LNCaP clone FGC (cell line): ENCODE data around the gene TM4SF5.

Experiments
- DNase-seq: peaks from one replicate; pipeline ENCODE4 v3.0.0-alpha.2; 2011; ENCODE audit warnings: low read depth
- H3K4me3 ChIP-seq: 2 replicates; pipeline ENCODE4 v1.5.1; 2011; ENCODE audit warnings: mild to moderate bottlenecking, low read depth, low read length, control low read depth
- TF ChIP-seq, protein P1 (sequence below): IDR thresholded peaks from 2 replicates; pipeline ENCODE4 v1.5.1; 2012; ENCODE audit warnings: mild to moderate bottlenecking; ENCODE audit not compliant: control insufficient read depth, insufficient read depth; ENCODE audit errors: extremely low read depth

TM4SF5 gene

DNA sequence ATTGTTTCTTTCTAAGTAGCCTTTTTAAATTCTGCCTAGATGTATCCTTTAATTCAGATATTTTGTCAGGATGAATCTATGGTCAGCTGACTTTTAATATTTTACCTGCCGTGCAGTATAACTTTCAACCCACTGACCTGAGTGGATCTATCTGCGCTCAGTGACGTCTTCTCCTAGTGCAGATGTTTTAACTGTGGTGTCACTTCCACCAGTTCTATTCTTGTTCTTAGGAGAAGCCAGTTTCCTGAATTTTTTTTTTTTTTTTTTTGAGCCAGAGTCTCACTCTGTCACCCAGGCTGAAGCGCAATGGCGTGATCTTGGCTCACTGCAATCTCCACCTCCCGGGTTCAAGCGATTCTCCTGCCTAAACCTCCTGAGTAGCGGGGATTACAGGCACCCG is 5.0 kb upstream of the TM4SF5 start:
- H3K4me3 ChIP-seq: no peak overlapping the region
- no peak for DNase-seq
- TF ChIP-seq, protein P1, sequence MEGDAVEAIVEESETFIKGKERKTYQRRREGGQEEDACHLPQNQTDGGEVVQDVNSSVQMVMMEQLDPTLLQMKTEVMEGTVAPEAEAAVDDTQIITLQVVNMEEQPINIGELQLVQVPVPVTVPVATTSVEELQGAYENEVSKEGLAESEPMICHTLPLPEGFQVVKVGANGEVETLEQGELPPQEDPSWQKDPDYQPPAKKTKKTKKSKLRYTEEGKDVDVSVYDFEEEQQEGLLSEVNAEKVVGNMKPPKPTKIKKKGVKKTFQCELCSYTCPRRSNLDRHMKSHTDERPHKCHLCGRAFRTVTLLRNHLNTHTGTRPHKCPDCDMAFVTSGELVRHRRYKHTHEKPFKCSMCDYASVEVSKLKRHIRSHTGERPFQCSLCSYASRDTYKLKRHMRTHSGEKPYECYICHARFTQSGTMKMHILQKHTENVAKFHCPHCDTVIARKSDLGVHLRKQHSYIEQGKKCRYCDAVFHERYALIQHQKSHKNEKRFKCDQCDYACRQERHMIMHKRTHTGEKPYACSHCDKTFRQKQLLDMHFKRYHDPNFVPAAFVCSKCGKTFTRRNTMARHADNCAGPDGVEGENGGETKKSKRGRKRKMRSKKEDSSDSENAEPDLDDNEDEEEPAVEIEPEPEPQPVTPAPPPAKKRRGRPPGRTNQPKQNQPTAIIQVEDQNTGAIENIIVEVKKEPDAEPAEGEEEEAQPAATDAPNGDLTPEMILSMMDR: no peak

DNA sequence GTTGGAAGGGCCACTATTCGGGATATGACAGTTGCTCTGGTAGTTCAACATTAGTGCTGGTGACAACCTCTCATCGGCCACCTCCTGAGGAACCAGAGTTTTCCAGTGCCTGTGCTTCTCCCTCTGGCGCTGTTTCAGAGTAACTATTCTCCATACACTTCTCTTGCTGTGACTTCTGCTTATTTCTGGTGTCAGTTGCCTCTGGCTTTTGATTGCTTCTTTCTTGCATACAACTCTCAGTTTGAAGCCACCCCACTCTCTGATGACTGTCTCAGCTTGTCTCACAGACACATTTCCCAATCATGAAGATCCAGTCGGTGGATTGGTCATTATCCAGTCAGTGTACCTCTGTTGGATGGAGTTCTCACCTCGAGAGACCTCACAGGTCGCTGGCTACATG is 3.4 kb upstream of the TM4SF5 start:
- DNase-seq: no peak
- H3K4me3 ChIP-seq: no peak overlapping the region
- TF ChIP-seq, protein P1: no peak

DNA sequence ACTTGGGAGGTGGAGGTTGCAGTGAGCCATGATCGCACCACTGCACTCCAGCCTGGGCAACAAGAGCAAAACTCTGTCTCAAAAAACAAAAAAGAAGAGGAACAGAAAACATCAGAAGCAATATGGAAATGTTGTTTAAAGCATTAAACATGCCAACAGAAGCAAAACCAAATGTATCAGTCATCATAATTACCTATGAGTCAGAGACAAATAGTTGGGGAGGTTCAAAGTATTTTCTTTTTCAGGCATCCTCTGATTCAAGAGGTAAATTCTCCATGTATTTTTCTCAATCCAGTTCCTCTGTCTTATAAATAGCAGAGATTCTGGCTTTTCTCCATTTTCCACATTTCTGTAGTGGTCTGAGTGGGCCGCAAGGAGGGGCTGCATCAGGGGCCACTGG is 2.1 kb upstream of the TM4SF5 start:
- DNase-seq: no peak
- TF ChIP-seq, protein P1: no peak
- no peak overlapping the region for H3K4me3 ChIP-seq

DNA sequence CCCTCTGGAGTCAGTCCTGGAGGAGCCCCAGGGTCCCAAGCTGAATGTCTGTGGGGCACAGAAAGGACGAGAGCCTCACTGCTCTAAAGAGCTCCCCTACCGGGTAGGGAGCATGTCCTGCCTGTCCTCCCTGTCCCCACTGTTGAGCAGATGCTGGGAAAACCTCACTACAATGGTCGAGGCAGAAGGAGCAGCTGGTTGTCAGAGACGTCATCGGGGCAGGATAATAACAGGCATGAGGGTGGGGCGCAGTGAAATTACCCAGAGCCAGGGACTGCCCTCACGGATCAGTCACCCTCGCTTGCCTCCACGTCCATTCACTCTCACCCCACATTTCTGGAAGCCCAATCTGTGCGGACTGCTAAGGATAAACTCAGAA is 538 bp downstream of the TM4SF5 start:
- no peak for DNase-seq
- H3K4me3 ChIP-seq: no peak overlapping the region
- TF ChIP-seq, protein P1: no peak

DNA sequence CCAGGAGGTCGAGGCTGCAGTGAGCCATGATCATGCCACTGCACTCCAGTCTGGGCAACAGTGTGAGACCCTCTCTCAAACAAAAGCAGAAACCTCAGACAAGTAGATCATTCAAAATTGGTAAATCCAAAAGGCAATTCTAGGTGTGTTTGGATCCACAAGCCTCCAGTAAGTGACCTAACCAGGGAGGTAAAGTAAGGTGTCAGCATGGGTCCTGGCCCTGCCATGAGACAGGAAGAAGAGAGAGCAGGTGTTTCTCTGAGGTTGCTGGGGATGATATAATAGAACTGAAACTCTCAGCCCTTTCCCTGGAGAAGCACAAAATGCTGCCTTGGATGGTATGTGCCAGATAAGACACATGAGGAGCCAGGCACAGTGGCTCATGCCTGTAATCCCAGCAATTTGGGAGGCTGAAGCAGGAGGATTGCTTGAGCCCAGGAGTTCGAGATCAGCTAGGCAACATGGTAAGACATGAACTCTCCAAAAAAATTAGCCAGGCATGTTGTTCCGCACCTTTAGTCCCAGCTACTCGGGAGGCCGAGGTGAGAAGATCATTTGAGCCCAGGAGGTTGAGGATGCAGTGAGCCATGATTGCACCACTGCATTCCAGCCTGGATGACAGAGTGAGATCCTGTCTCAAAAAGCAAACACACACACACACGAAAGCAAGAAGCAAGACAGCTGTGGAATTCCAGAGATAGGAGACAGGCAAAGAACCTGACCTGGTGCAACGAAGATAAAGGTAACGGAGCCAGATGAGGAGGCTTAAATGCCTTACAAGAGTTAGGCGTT is 6.5 kb downstream of the TM4SF5 start:
- DNase-seq: no peak
- TF ChIP-seq, protein P1: no peak
- H3K4me3 ChIP-seq: no peak overlapping the region

DNA sequence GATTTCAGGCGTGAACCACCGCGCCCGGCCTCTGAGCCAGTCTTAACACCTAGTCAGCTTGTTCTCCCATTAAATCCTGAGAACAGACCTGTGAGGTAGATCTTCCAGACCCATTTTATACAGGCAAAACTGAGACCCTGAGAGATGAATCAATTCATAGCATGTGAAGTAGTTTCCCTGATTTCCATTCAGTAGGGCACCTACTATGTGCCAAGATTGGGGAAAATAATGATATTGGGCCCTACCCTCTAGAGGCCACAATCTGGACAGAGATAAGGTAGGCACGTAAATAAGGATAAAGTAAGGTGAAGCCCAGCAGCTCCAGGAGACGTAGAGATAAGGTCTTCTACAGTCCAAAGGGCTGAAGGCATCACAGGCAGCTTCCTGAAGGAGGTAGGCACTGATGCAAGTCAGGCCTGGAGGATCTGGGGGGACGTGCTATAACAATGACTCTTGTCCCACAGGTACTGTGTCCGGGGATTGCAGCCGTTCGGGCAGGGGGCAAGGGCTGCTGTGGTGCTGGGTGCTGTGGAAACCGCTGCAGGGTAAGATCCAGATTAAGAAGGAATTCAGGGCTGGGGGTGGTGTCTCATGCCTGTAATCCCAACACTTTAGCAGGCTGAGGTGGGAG is 8.8 kb downstream of the TM4SF5 start:
- TF ChIP-seq, protein P1: no peak
- no peak for DNase-seq
- no peak overlapping the region for H3K4me3 ChIP-seq

DNA sequence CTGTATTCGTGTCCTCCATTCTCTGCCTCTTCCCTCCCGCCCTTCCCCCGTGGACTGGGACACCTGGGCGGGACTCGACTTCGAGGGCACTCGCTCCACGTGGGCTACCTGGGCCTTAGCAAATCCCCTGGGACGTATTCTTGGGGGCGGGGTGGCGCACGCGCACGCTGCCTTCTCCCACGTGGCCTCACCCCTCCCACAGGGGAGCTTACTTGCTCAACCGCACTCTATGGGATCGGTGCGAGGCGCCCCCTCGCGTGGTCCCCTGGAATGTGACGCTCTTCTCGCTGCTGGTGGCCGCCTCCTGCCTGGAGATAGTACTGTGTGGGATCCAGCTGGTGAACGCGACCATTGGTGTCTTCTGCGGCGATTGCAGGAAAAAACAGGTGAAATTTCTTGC is 11.0 kb downstream of the TM4SF5 start:
- no peak for DNase-seq
- TF ChIP-seq, protein P1: no peak
- H3K4me3 ChIP-seq: no peak overlapping the region
